WI38 (cell line): ENCODE measurements around the gene MRPL3.

ENCODE experiments used
- H3K4me3 ChIP-seq: 2 replicates; pipeline ENCODE4 v1.5.1; 2011; ENCODE audit warnings: low read depth, mild to moderate bottlenecking, control low read depth, low read length
- TF ChIP-seq, protein P1 (sequence below): IDR thresholded peaks from 2 replicates; pipeline ENCODE4 v1.5.1; 2012; ENCODE audit warnings: low read depth, mild to moderate bottlenecking, control low read depth, low read length

Gene MRPL3

DNA sequence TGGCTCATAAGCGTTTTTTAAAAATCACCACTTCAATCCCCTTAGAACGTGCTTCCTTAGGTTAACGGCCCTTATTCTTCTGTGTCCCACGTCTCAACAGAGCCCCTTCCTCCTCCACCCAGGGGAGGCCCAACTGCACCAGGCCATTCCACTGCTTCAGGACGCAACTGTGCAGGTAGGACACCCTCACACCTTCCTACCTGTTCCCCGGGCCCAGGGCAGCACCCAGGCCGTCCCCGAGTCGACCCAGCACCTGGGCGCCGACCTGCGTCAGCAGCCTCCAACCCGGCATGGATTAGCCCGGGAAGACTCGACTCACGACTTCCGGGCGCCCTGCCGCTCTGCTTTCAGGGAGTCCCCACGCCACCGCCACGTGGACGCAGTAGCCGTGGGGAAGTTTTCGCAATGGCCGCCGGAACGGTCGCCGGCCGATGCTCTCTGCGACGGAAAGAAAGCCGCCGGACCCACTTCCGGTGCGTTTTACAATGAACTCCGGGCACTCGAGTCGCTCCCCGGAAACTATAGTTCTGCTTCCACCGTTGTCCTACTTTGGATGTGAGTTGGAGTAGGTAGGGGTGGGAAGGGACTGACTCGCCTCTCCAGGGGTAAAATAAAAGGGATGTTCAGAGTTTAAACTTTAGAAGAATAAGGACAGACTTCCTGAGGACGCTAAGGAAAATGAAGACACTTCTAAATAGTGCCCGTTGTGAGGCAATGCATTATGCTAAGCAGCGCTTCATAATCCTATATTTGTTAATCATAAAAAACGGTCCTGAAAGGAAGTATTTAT is at the start of gene MRPL3:
MRPL3 (minus strand) TSS at position 442 of the 790 bp plus-strand sequence; CDS start at position 292, 150 bp downstream.
- TF ChIP-seq, protein P1, sequence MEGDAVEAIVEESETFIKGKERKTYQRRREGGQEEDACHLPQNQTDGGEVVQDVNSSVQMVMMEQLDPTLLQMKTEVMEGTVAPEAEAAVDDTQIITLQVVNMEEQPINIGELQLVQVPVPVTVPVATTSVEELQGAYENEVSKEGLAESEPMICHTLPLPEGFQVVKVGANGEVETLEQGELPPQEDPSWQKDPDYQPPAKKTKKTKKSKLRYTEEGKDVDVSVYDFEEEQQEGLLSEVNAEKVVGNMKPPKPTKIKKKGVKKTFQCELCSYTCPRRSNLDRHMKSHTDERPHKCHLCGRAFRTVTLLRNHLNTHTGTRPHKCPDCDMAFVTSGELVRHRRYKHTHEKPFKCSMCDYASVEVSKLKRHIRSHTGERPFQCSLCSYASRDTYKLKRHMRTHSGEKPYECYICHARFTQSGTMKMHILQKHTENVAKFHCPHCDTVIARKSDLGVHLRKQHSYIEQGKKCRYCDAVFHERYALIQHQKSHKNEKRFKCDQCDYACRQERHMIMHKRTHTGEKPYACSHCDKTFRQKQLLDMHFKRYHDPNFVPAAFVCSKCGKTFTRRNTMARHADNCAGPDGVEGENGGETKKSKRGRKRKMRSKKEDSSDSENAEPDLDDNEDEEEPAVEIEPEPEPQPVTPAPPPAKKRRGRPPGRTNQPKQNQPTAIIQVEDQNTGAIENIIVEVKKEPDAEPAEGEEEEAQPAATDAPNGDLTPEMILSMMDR: no peak
- H3K4me3 ChIP-seq: peak within 1 kb of the TSS; percentile 75

DNA sequence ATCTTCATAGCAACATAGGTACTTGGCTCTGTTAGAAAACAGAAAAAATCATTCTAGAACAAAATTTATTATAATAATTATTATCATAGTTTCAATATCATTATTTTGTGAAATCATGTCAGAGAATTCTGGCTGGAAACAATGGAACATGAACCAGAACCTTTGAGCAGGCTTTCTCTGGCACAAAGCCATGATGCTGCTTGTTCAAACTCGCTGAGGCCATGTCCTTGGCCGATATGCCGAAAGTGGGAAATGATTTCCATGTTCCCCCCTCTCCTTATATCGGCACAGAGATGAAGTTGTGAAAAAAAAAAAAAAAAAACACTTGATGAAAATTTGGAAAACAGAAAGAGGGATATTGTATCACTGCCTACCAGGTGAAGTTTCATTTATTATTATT is 49.0 kb upstream of the MRPL3 start:
- TF ChIP-seq, protein P1: no peak
- H3K4me3 ChIP-seq: no peak overlapping the region

DNA sequence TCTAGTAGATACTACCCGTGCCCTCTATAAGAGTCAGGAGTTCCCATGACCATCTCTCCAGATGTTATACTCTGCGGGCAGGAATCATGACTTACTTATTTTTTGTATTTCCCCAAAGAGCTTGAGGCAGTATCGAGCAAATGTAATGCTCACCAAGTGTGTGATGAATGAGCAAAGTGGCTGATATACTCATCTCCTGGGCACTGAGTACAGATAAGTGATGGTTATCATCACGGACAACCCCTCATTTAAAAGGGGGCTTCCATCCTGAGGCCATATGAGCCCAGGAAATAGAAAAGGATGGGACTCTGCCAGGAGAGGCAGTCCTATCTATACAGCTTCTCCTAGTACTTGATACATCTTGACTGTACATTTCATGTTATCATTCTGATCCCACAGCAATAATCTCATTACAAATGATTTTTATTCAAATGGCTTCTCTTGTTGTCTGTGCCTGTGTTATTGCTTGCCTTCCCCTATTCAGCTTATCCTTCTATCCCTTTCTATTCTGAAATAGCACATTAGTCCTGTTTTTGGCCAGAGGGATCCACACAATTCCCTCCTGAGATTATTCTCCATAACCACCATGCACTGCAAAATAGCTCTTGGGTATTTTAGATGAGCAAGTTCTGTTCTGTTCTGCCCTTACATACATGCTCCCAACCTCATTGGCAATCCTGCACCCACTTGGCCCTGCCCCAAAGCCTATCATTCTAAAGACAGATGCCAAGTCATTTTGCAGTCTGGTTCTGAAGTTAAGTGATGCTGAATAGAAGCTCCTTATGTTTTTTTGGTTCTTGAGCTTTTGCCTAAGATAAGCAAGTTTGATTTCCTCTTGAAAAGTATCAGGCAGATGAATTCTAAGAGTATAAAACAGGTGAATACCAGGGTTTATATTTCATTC is 48.0 kb upstream of the MRPL3 start:
- H3K4me3 ChIP-seq: no peak overlapping the region
- TF ChIP-seq, protein P1: no peak

DNA sequence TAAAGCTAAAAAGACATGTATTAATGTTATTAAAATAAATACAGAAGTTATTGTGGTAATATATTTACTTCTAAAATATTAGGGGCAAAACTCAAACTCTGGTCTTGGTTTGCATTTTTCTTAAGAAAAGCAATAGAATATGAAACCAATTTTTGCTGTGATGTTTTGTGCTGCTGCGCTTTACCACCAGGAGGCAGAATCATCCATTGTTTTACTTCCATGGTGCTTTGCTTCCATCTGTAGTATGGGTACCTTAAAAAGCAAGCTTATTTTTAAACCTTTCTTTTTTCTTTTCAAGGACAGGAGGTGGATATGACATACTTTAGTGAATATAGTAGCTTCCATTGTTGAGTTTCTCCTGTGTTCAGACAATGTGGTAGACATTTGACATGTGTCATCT is 46.6 kb upstream of the MRPL3 start:
- TF ChIP-seq, protein P1: no peak
- no peak overlapping the region for H3K4me3 ChIP-seq

DNA sequence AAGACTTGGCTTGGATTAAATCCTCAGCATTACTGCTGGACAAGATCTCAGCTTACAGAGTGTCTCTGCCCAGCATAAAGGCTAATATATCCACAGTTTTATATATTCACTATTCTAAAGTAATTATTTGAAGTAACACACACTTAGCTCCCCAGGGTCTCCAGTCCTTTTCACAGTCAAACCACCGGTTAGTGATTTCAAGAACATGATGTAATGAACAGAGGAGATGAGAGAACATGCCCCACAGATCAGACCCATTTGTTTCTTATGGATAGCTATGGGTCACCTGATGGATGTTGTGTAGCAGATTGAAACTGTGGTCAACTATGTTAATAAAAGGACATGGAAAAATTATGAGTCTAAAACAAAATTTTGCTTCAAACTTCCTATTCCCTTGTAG is 44.8 kb upstream of the MRPL3 start:
- TF ChIP-seq, protein P1: no peak

DNA sequence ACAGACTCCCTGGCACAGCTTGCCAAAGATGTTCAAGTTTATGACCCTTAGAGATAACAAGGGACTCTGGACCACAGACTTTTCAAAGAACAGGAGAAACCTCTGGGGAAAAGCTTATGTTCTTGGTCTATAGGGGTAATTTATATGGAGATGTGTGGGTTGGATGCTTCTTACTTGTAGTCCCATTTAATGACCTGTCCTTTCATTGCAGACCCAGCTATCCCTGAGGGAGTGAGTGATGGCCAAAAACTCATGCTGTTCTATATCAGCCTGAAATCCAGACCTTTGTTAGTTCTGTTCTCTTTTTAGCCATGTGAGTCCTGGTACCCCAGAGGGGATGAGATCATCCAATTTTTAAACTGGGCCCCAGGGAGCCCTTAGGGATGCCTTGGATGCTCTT is 43.7 kb upstream of the MRPL3 start:
- TF ChIP-seq, protein P1: no peak
- H3K4me3 ChIP-seq: no peak overlapping the region

More for the DNA sequence above, 44.8 kb upstream of the MRPL3 start:
- H3K4me3 ChIP-seq: no peak overlapping the region

DNA sequence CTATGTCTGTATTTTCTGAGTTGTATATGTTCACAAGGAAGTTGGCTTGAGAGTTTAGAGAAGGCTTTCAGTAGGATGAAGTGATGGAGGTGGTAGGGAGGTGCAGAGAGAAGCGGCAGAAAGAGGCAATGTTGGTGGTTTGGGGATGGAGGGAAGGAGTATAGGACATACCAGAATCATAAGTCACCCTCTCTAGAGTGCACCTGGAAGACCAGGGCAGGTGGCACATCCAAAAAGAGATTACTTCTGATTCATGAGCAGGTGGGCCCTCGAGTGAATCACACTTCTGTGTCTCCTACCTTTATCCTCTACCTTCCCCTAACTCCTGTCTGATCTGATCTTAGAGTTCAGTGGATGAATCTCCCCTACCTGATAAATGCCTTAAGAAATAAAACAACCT is 41.8 kb upstream of the MRPL3 start:
- H3K4me3 ChIP-seq: no peak overlapping the region
- TF ChIP-seq, protein P1: no peak
